Left cardiac atrium (tissue), 4 donors: ENCODE measurements around the gene BTBD2. TPM values are rescaled to one million over a fixed set of nuclear protein-coding genes. Genes with fewer than 3 reads are reported as not detected.
"Not testable (repeated sequence)": the region's sequence is repeated elsewhere in the genome, so short reads cannot be mapped to it uniquely, and the experiment has no call there.

Experiments used
- ATAC-seq, 2 donors: fragments of 200-7000 bp; cut with Tn5 transposase; one replicate each; pipeline ENCODE4 v1.9.1; 2020; ENCODE audit warnings: mild to moderate bottlenecking in 2 of 2, moderate library complexity in 2 of 2
- DNase-seq: peaks from one replicate; pipeline ENCODE4 v3.0.0-alpha.2; 2020
- intact Hi-C, 2 donors: fragments of 100-400 bp; cut with DNase I; formaldehyde crosslinking; loops; one replicate each; pipeline versions ENCODE4 v1.14.1 to v1.15.1; 2022 to 2023
- total RNA-seq, 2 donors: library from RNA; stranded (reverse); fragmentation: NEBNext Ultra II Directional; extraction: Animal tissue kit (Norgen Biotek cat#: 25700); gene quantifications; one replicate each; pipeline ENCODE4 v1.2.1, GENCODE V29; 2021
- donor health status: DM: no; HTN: yes; CAD: no.
- donor health status: DM: no; HTN: yes; CAD: no; lungs with severe emphysema.
- donor health status: DM: yes; HTN: yes; CAD: no.
- donor health status: Dilated cardiomyopathy.

BTBD2 gene
- total RNA-seq, 2 donors from 2014 or later, result 51.4 to 54.3 TPM

GRCh38 chr19:2042485-2043250, 27.2 kb upstream of the BTBD2 start:
- intact Hi-C loops, result loop anchor here in 1 of 2 donors (2.0 kb wide), 1 partner anchor 22 kb away; no protein-coding TSS in a partner anchor
- DNase-seq (peak; percentile 39), ATAC-seq (peak in 1 of 2 donors; percentile 2)

GRCh38 chr19:2041683-2042484, 26.4 kb upstream of the BTBD2 start:
- peak; percentile 93 for ATAC-seq
- intact Hi-C loops, result loop anchor here in 1 of 2 donors (2.0 kb wide), 1 partner anchor 23 kb away; no protein-coding TSS in a partner anchor
- DNase-seq, result peak; percentile 98

- ATAC-seq (no peak), DNase-seq (no peak)
- intact Hi-C loops, result no loop called here
Measured at GRCh38 chr19:2041433-2041682, 25.8 kb upstream of the BTBD2 start.

GRCh38 chr19:2040647-2041432, 25.3 kb upstream of the BTBD2 start:
- intact Hi-C loops, result no loop called here
- ATAC-seq, result no peak
- DNase-seq, result no peak

- intact Hi-C loops, result no loop called here
- ATAC-seq, result no peak
- no peak for DNase-seq
Measured at GRCh38 chr19:2039959-2040646, 24.6 kb upstream of the BTBD2 start.

- intact Hi-C loops, result no loop called here
- DNase-seq, result no peak
- no peak for ATAC-seq
Measured at GRCh38 chr19:2039089-2039958, 23.8 kb upstream of the BTBD2 start.

GRCh38 chr19:2038284-2039088, 23.0 kb upstream of the BTBD2 start:
- ATAC-seq (no peak), DNase-seq (no peak)
- intact Hi-C loops, result no loop called here

- DNase-seq, result no peak
- intact Hi-C loops, result no loop called here
Measured at GRCh38 chr19:2037651-2038255, 22.2 kb upstream of the BTBD2 start.

GRCh38 chr19:2036424-2036823, 20.9 kb upstream of the BTBD2 start:
- ATAC-seq, result no peak
- intact Hi-C loops, result no loop called here
- DNase-seq, result no peak

More at GRCh38 chr19:2037651-2038255, 22.2 kb upstream of the BTBD2 start:
- no peak for ATAC-seq

- ATAC-seq (no peak), DNase-seq (no peak)
- intact Hi-C loops, result no loop called here
Measured at GRCh38 chr19:2035590-2035991, 20.1 kb upstream of the BTBD2 start.

GRCh38 chr19:2034729-2035589, 19.4 kb upstream of the BTBD2 start:
- intact Hi-C loops, result no loop called here
- DNase-seq (peak; percentile 54), ATAC-seq (peak in 1 of 2 donors; percentile 5)

- DNase-seq, ATAC-seq, intact Hi-C loops: not testable (repeated sequence)
Measured at GRCh38 chr19:2034253-2034652, 18.7 kb upstream of the BTBD2 start.

- no peak for DNase-seq
- intact Hi-C loops, result no loop called here
Measured at GRCh38 chr19:2033825-2034159, 18.3 kb upstream of the BTBD2 start.

GRCh38 chr19:2033115-2033824, 17.8 kb upstream of the BTBD2 start:
- DNase-seq (no peak), ATAC-seq (no peak)
- intact Hi-C loops, result no loop called here

More at GRCh38 chr19:2033825-2034159, 18.3 kb upstream of the BTBD2 start:
- no peak for ATAC-seq

- DNase-seq (peak; percentile 94), ATAC-seq (peak; percentile 93 to 95)
- intact Hi-C loops, result no loop called here
Measured at GRCh38 chr19:2032296-2032941, 16.9 kb upstream of the BTBD2 start.
